PFSK-1 (cell line): ENCODE results near the gene SVIL.

Experiments used
- FOXP2 ChIP-seq: optimal IDR thresholded peaks from 2 replicates; pipeline ENCODE3; 2011; ENCODE audit warnings: borderline replicate concordance, control low read depth, inconsistent platforms; ENCODE audit not compliant: insufficient read depth; ENCODE audit errors: extremely low read length, extremely low read depth
- POLR2AphosphoS5 ChIP-seq: IDR thresholded peaks from 2 replicates; pipeline ENCODE4 v1.6.1; 2012; ENCODE audit warnings: low read depth, mild to moderate bottlenecking, control low read depth, low read length, moderate library complexity
- REST ChIP-seq, 2 experiments: IDR thresholded peaks; 2 replicates each; pipeline versions ENCODE4 v1.6.1 to v1.8.0; 2011 to 2012; ENCODE audit warnings: low read depth in 2 of 2, low read length in 2 of 2, control low read depth in 1 of 2, inconsistent platforms in 1 of 2, mild to moderate bottlenecking in 1 of 2, moderate library complexity in 1 of 2; ENCODE audit not compliant: insufficient read depth in 1 of 2
- TAF1 ChIP-seq: IDR thresholded peaks from 2 replicates; pipeline ENCODE4 v1.6.1; 2012; ENCODE audit warnings: low read length, control low read depth, borderline replicate concordance; ENCODE audit not compliant: insufficient read depth

- no peak for TF ChIP-seq POLR2AphosphoS5
- no peak for TF ChIP-seq REST (IDR thresholded peaks at IDR 0.05; ENCODE audit: insufficient read depth in 1 of 2, low read depth in 2 of 2, low read length in 2 of 2)
- no peak for TF ChIP-seq TAF1
- no peak for TF ChIP-seq FOXP2
These were observed 196.9 kb downstream of the SVIL start for GRCh38 chr10:29437871-29438270.
